ENCODE results near the gene DNMT3B.
"Not testable (repeated sequence)": the region's sequence is repeated elsewhere in the genome, so short reads cannot be mapped to it uniquely, and the experiment has no call there.

DNMT3B gene

DNA sequence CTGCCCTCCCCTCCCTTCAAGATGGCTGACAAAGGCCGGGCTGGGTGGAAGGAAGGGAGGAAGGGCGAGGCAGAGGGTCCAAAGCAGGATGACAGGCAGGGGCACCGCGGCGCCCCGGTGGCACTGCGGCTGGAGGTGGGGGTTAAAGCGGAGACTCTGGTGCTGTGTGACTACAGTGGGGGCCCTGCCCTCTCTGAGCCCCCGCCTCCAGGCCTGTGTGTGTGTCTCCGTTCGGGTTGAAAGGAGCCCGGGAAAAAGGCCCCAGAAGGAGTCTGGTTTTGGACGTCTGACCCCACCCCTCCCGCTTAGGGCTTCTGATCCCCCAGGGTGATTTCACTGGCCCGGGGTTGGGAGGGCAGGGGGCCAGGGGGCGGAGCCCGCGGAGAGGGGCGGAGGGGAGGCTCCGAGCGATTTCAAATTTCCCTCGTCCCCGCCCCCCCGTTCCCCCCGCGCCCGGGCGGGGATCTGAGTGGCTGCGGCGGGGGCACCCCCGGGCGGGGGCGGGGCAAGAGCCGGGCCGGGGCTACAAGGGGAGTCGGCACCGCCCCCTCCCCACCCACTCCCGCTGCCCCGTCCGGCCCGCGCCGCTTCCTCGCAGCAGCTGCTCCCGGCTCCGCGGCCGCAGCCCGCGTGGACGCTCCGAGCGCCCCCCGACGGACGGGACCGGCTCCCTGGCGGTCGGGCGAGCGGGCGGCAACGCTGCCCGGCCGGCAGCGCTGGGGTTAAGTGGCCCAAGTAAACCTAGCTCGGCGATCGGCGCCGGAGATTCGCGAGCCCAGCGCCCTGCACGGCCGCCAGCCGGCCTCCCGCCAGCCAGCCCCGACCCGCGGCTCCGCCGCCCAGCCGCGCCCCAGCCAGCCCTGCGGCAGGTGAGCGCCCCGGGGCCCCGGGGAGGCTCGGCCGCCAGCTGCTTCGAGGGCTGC is at the start of gene DNMT3B:
Gene DNMT3B, plus strand, starts transcription at position 555 of the 923 bp plus-strand sequence. CDS start 17,939 bp downstream, outside the sequence.
- peak; percentile 82 for DNase-seq

DNA sequence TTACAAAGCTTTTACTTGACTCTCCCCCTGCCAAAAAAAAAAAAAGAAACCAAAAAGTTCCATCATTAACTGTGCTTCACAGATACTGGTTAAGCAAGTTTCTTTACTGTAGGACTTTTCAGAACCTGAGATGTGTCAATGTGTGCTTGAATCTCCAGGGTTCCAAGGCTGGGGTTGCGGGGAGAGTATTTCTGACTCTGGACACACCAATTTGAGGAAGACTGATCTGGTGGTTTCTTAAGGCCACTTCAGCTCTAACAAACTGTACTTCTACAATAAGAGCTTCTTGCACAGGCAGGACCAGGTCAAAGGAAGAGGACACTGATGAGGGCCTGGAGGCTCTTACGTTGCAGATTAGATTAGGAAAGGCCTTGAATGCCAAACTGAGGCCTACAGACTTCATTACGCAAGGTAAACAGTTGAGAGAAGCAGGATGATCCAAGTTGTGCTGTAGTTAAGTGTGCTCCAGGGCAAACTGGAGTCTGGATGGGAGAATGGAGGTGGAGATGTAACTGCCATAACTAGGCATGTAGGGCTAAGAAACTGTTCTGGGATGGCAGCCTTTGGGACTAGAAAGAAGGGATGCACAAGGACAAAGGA is 43.3 kb upstream of the DNMT3B start:
- DNase-seq: no peak

DNA sequence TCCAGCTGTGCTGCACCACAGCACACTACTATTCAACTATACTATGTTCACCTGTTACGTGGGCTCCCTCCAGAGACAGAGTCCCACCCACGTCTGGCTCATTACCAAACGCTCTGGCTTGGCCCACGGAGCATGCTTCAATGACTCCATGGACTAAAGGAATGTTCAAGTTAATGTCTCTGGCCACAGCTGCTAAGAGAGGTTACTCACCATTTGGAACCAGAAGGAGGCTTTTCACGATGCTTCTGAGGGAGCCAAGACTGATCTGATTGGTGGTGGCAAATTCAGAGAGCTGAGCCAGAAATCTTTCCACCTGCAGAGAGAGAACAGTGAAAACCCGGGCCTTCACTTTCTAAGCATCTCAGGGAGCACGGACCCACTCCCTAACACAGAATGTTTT is 34.5 kb upstream of the DNMT3B start:
- no peak for DNase-seq

DNA sequence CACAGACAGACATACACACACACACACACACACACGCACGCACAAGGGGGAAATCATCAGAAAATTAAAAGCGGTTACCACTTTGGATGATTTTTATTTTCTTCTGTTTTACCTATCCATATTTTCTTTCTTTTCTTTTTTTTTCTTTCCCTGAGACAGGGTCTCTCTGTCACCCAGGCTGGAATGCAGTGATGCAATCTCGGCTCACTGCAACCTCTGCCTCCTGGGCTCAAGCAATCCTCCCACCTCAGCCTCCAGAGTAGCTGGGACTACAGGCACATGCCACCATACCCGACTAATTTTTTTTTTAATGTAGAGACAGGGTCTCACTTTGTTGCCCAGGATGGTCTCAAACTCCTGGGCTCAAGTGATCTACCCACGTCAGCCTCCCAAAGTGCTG is 33.8 kb upstream of the DNMT3B start:
- DNase-seq: not testable (repeated sequence)

- DNase-seq: not testable (repeated sequence)
Observed at GRCh38 chr20:32729334-32729733, 32.9 kb upstream of the DNMT3B start.

DNA sequence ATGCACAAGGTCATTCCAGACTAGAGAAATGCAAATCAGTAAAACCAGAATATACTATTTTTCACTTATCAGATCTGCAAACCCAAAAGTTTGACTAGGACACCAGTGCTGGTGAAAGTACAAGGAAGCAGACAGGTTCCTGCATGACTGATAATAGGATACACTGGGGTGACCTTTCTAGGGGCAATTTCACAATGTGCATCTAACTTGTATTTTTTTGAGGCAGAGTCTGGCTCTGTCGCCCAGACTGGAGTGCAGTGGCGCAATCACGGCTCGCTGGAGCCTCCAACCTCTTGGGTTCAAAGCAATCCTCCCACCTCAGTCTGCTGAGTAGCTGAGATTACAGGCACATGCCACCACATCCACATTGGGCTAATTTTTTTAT is 30.3 kb upstream of the DNMT3B start:
- no peak for DNase-seq

DNA sequence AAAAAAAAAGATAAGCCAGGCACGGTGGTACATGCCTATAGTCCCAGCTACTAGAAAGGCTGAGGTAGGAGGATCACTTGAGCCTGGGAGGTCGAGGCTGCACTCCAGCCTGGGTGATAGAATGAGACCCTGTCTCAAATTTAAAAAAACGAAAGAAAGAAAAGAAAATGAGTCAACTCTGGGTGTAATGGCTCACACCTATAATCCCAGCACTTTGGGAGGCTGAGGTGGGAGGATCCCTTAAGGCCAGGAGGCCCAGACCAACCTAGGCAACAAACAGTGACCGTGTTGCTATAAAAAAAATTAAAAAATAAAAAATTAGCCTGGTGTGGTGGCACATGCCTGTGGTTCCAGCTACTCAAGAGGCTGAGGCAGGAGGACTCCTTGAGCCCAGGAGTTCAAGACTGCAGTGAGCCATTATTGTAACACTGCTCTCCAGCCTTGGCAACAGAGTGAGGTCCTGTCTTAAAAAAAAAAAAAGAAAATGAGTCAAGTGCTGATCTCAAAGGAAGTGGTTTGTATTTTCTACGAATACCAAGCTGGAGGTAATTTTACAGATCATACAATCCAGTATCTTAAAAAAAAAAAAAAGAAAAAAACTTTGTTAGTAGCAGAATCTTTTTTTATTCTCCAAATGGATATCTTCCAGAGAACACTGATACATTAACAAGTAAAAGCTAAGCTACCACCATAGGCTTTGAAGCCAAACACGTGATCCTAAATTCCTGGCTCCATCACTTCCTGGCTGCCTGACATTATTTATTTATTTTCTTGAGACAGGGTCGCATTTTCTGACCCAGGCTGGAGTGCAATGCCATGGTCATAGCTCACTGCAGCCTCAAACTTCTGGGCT is 24.6 kb upstream of the DNMT3B start:
- peak; percentile 56 for DNase-seq

GRCh38 chr20:32741151-32741550 is 21.0 kb upstream of the DNMT3B start:
- DNase-seq: no peak

DNA sequence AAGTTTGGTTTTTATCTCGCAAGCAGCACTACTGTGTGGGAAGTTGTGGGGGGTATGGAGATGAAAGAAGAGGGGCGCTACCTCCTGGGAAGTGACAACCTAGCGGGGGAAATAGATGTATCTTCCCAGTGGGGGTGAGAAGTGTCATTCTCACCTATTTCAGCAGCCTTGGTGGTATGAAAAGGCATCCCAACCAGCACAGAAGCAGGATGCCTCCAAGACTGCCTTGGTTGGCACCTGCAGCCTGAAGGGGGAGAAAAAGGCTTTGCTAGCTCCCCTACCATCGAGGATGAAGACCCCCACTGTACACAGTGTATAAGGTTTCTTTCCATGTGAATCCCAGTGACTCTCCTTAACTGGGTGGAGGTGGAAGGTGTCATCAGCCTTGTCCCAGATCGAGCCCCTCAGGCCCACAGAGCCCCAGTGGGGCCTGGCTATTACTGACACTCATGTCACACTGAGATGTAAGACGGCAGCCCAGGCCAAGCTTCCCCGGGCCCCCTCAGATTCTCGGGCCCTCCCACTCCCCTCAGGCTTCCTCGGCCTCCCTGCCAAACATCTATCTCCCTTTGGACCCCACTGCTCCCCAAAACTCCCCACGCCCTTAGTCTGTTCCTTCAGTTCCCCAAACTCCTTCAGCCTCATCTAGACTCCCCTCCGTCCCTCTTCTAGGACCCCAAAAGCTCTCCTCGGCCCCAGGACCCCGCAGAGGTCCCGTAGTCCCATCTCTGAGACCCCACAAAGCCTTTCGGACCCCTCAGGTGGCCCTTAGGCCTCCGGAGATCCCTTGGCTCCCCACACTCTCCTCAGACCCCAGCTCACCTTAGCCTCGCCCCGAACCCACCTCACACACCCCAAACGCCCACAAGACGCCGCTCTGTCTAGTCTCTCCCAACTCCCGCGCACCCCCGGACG is 19.6 kb upstream of the DNMT3B start:
- DNase-seq: peak; percentile 33

DNA sequence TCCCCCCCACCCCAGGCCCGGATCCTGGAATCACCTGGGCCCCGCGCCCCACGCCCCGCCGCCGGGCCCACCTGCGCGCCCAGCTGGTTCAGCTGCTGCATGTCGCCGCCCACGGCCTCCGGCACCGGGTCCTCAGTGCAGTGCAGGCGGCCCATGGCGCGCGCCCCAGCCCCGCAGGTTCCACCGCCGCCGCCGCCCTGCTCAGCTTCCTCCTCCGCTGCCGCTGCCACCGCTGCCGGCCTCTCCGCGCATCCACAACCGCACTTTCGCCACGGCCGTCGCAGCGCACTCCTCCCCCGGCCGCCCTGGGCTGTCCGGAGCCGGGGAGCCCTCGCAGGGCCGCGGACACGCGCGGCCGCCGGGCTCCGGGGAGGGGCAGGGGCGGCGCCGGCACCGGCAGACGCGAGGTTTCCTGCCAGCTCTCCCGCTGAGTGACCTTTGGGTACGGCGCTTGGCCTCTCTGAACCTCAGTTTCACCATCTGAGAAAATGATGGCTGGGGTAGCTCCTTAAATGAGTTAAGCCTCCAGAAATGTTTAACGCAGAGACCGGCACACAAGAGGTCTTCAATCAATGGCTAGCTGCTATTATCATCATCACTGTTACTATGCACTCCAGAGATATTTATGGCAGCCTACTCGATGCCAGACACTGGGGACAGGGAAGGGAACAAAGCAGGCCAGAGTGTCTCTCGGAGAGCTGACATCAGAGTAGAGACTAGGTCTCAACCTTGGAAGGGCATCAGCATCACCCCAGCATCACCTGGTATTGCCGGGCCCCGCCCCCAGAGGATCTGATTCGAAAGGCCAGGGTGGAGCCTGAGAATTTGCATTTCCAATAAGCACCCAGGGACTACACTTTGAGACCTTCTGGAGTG is 18.7 kb upstream of the DNMT3B start, which contains the start of gene COMMD7:
Gene COMMD7, minus strand, starts transcription at position 231 of the 876 bp plus-strand sequence. Its CDS starts 76 bp downstream, at position 155.
- DNase-seq: peak; percentile 79

- no peak for DNase-seq
Observed at GRCh38 chr20:32749914-32750637, 12.1 kb upstream of the DNMT3B start.

DNA sequence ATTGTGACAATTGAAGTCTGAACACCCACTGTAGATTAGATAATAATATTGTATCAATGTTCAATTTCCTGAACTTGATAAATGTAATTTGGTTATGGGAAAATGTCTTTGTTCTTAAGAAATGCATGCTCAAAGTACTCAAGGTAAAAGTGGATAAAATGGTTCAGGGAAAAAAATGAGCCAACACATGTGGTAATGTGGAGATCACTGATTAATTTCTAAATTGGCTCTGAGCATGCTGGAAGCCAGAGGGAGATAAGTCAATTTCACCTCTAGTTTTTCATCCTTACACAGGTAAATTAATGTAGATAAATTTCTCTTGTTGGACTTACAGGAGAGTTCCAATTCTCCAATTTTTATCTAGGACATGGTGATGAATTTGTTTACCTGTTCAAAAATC is 10.9 kb upstream of the DNMT3B start:
- DNase-seq: no peak

DNA sequence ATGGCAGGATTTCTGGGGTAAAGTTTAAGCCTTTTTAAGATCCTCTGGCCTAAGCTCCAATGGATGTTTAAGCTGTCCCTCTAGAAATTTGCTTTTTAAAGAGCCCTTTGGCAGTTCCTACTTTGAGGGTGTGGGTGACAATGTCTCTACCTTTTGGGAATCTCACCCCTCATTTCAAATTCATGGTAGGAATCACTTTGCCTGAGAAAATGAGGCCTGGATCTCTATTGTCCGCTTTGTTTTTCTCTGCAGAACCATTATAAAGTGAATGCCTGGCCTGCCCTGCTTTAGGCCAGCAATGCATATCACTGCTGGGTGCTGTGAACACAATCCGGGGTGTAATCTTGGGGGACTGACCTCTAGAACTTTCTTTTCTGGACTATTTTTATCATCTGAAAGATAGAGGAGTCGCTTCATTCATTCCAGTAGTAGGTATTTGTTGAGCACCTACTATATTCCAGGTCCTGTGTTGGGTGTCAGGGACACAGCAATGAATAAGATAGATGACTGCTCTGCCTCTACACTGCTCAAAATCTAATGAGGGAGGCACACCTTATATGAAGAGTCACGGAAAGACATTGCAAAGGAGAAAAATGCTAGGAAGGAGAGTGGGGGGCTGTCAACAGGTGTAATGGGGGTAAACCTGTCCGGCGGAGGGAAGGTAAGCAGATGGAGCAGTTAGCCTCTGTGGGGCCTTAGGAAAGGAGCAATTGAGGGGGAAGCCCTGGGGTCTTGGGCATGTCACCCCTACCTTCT is 10.3 kb upstream of the DNMT3B start:
- DNase-seq: no peak

DNA sequence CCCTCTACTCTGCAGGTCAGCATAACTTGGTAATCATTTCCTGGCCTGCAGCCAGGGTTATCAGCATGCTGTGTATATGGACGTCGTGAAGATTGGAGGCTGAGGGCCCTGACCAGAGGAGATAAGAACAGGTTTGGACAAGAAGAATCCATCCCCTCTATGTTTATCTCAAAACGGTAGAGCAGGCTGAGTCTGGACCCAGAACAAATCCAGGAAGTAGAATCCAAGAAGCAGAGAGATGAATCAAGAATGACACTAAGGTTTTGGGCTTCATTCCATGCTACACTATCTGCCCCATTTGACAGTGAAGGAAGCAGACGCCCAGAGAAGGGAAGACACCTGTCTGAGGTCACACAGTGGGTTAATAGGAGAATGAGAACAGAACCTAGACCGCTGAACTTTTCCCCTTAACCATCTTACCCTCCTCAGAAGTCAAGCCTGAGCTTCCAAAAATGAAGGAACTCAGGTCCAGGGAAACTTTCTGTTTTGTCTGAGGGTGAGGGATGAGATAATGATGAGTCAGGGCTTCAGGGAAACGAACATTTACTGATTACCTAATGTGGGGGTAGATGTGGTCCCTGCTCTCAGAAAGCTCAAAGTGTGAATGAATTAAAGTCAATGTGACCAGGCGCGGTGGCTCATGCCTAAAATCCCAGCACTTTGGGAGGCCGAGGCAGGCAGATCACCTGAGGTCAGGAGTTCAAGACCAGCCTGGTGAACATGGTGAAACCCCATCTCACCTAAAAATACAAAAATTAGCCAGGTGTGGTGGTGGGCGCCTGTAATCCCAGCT is 9.5 kb upstream of the DNMT3B start:
- DNase-seq: no peak

DNA sequence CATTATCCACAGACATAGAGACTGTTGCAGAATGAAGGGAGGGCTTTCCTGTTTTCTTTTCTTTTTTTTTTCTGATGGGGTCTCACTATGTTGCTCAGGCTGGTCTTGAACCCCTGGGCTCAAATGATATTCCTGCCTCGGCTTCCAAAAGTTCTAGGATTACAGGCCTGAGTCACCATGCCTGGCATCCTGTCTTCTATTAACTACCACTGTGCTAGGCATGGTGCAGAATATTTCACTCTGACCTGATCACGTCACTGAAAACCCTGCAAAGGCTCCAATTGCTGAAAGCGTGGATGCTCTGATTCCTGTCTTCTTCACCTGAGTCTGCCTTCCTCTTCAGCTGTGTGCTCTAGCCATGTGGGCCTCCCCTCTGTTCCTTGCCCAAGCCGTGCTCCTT is 8.5 kb upstream of the DNMT3B start:
- no peak for DNase-seq

GRCh38 chr20:32756156-32756555 is 6.0 kb upstream of the DNMT3B start:
- DNase-seq: no peak

DNA sequence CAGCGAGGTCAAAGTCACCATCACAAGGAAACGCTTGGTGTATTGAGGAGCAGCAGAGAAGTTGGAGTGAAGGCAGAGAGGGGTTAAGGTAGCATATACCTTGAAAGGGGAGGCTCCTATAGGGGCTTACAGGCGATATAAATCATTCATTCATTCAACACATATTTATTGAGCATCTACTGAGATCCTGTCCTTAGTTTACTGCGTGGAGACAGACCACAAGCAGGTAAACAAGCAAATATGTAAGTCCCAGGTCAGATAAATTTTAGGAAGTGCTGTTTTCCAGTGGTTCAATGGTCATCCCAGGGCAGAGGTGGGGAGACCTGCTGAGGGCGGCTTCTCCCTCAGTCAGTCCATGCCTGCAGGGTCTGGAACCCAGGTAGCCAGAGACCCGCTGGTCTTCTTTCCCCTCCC is 761 bp upstream of the DNMT3B start:
- no peak for DNase-seq

DNA sequence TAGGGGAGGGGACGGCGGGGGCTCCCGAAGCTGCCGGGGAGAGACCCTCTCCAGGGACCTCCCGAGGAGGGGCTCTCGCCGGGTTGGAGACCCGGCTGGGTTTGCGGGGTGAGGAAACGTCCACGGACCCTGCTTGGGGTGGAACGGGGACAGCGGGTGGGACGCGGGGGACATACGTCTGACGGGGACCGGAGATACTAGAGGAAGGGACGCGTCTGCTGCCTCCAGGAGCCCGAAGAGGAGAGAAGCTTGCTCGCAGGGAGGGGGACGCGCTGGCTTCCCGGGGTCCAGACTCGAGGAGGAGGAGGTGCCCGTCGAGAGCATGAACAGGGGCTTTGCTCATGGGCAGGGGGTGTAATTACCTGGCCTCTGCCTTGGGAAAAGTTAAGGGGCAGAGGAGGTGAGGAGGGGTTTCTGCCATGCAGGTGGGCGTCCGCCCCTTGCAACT is 593 bp downstream of the DNMT3B start:
- DNase-seq: peak; percentile 33

Measured in CD4-positive, alpha-beta T cell treated with Interleukin-17A for 4 hours (primary cell).